ENCODE results near the gene BLM. TPM values are rescaled to one million over a fixed set of nuclear protein-coding genes. Genes with fewer than 3 reads are reported as not detected.

Gene BLM
- total and polyA plus RNA-seq, 2 of the 13 experiments (the other 11 are each of a cell fraction or from before 2014, with no cell fraction given): 5.1 to 11.8 TPM

DNA sequence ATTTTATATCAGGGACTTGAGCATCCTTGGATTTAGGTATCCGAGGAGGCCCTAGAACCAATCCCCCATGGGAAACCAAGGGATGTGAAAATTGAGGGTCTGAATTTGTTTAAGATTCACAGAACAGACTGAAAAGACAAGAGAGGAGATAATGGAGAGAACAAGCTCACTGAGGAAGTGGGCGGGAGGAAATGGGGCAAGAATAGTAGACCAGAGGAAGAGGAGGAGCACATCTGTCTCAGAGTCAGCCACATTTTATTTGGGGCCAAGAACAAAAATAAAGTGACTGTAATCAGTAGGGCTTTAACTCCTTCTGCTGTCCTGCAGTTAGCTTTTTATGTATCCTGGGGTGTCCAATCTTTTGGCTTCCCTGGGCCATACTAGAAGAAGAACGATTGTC, 63.8 kb downstream of the BLM start:
- Histone ChIP-seq H3K9ac (ENCODE audit: insufficient read depth, low read depth, low read length) (no peak overlapping the region), H3K27me3 (ENCODE audit: control insufficient read depth in 1 of 2, insufficient read depth in 2 of 2, low read length in 2 of 2) (no peaks in the 10 kb centered on the region), H2AFZ (ENCODE audit: low read length) (no peak overlapping the region), H3K9me3 (ENCODE audit: low read length) (no peaks in the 10 kb centered on the region), H4K20me1 (ENCODE audit: insufficient read depth, low read length) (no peaks in the 10 kb centered on the region), H3K4me1 (ENCODE audit: insufficient read depth, low read length) (no peaks in the 10 kb centered on the region), H3K36me3 (replicated peaks in 1 of 2; ENCODE audit: control insufficient read depth in 1 of 2, insufficient read depth in 2 of 2, low read length in 2 of 2) (no peaks in the 10 kb centered on the region), H3K27ac (ENCODE audit: extremely low read length, insufficient read depth, low read length) (no peak overlapping the region), H3K4me3 (replicated peaks in 1 of 3; ENCODE audit: insufficient read depth in 1 of 3, low read depth in 2 of 3, low read length in 3 of 3) (no peak overlapping the region), H3K79me2 (ENCODE audit: insufficient read depth, low read length) (no peaks in the 10 kb centered on the region), H3K4me2 (ENCODE audit: low read depth, low read length) (no peak overlapping the region)
- in situ Hi-C loops (cut with HindIII; ENCODE audit: extremely low pct_ligation_motif_present, low pct_unique_long_range_greater_than_20kb): no loop called here
- 91% methylated on average over 3 of the region's 3 CpGs for WGBS (ENCODE audit: low lambda C conversion rate)
- POLR2A ChIA-PET: no interaction called here
- CTCF ChIA-PET (ENCODE audit: low intra/inter-chr PET ratio, low total read pairs): no interaction called here
- FAIRE-seq: no peak
- TF ChIP-seq ZNF331 (CRISPR knock-in tag; IDR thresholded peaks at IDR 0.05): no peak
- no TSS peak for BruUV-seq (replicated peaks)
- intact Hi-C loops (cut with micrococcal nuclease; ENCODE audit: unreplicated experiment): no loop called here
- ATAC-seq: no peak
- no peak for DNase-seq (ENCODE audit: low spot score)

DNA sequence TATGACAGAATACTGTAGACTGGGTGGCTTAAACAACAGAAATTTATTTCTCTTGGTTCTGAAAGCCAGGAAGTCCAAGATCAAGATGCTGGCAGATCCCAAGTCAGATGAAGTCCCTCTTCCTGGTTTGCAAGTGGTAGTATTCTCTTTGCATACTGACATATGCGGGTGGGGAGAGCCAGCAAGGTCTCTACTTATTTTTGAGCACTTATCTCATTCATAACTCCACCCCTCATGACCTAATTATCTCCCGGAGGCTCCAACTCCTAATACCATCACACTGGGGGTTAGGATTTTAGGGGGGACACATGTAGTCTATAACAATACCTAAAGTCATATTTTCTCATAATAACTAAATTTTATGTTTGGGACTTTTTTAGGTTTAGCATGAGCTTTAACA, 65.3 kb downstream of the BLM start:
- H3K4me3 ChIP-seq (replicated peaks in 1 of 3; ENCODE audit: insufficient read depth in 1 of 3, low read depth in 2 of 3, low read length in 3 of 3): no peak overlapping the region
- 93% methylated on average over 2 of the region's 2 CpGs for WGBS (ENCODE audit: low lambda C conversion rate)
- TF ChIP-seq MAFK (conservative IDR thresholded peaks at IDR 0.05 in 1 of 2, IDR thresholded peaks at IDR 0.05 in 1 of 2; ENCODE audit: low read length in 2 of 2) (no peak), HOXA3 (CRISPR knock-in tag; IDR thresholded peaks at IDR 0.05) (no peak), BRCA1 (CRISPR knock-in tag; IDR thresholded peaks at IDR 0.05) (no peak), KAT2B (IDR thresholded peaks at IDR 0.05; ENCODE audit: borderline replicate concordance, low read depth, low read length) (no peak), RFX5 (IDR thresholded peaks at IDR 0.05; ENCODE audit: low read depth, low read length) (no peak)
- TF ChIP-seq, protein P1, sequence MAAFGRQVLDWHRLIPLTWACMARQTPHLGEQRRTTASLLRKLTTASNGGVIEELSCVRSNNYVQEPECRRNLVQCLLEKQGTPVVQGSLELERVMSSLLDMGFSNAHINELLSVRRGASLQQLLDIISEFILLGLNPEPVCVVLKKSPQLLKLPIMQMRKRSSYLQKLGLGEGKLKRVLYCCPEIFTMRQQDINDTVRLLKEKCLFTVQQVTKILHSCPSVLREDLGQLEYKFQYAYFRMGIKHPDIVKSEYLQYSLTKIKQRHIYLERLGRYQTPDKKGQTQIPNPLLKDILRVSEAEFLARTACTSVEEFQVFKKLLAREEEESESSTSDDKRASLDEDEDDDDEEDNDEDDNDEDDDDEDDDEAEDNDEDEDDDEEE (CRISPR knock-in tag; IDR thresholded peaks at IDR 0.05): no peak
- TF ChIP-seq, protein P2, sequence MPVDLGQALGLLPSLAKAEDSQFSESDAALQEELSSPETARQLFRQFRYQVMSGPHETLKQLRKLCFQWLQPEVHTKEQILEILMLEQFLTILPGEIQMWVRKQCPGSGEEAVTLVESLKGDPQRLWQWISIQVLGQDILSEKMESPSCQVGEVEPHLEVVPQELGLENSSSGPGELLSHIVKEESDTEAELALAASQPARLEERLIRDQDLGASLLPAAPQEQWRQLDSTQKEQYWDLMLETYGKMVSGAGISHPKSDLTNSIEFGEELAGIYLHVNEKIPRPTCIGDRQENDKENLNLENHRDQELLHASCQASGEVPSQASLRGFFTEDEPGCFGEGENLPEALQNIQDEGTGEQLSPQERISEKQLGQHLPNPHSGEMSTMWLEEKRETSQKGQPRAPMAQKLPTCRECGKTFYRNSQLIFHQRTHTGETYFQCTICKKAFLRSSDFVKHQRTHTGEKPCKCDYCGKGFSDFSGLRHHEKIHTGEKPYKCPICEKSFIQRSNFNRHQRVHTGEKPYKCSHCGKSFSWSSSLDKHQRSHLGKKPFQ (CRISPR knock-in tag; IDR thresholded peaks at IDR 0.05; ENCODE audit: insufficient replicate concordance): no peak
- TF ChIP-seq, protein P3, sequence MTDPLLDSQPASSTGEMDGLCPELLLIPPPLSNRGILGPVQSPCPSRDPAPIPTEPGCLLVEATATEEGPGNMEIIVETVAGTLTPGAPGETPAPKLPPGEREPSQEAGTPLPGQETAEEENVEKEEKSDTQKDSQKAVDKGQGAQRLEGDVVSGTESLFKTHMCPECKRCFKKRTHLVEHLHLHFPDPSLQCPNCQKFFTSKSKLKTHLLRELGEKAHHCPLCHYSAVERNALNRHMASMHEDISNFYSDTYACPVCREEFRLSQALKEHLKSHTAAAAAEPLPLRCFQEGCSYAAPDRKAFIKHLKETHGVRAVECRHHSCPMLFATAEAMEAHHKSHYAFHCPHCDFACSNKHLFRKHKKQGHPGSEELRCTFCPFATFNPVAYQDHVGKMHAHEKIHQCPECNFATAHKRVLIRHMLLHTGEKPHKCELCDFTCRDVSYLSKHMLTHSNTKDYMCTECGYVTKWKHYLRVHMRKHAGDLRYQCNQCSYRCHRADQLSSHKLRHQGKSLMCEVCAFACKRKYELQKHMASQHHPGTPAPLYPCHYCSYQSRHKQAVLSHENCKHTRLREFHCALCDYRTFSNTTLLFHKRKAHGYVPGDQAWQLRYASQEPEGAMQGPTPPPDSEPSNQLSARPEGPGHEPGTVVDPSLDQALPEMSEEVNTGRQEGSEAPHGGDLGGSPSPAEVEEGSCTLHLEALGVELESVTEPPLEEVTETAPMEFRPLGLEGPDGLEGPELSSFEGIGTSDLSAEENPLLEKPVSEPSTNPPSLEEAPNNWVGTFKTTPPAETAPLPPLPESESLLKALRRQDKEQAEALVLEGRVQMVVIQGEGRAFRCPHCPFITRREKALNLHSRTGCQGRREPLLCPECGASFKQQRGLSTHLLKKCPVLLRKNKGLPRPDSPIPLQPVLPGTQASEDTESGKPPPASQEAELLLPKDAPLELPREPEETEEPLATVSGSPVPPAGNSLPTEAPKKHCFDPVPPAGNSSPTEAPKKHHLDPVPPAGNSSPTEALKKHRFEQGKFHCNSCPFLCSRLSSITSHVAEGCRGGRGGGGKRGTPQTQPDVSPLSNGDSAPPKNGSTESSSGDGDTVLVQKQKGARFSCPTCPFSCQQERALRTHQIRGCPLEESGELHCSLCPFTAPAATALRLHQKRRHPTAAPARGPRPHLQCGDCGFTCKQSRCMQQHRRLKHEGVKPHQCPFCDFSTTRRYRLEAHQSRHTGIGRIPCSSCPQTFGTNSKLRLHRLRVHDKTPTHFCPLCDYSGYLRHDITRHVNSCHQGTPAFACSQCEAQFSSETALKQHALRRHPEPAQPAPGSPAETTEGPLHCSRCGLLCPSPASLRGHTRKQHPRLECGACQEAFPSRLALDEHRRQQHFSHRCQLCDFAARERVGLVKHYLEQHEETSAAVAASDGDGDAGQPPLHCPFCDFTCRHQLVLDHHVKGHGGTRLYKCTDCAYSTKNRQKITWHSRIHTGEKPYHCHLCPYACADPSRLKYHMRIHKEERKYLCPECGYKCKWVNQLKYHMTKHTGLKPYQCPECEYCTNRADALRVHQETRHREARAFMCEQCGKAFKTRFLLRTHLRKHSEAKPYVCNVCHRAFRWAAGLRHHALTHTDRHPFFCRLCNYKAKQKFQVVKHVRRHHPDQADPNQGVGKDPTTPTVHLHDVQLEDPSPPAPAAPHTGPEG (CRISPR knock-in tag; IDR thresholded peaks at IDR 0.05): no peak
- no peak overlapping the region for H3K9ac ChIP-seq (ENCODE audit: insufficient read depth, low read depth, low read length)
- no peak overlapping the region for H3K27ac ChIP-seq (ENCODE audit: extremely low read length, insufficient read depth, low read length)
- BruUV-seq (replicated peaks): no TSS peak
- ATAC-seq (no peak), FAIRE-seq (no peak), DNase-seq (ENCODE audit: low spot score) (no peak)
- no peaks in the 10 kb centered on the region for H3K36me3 ChIP-seq (replicated peaks in 1 of 2; ENCODE audit: control insufficient read depth in 1 of 2, insufficient read depth in 2 of 2, low read length in 2 of 2)
- H3K9me3 ChIP-seq (ENCODE audit: low read length): no peaks in the 10 kb centered on the region
- no peak overlapping the region for H2AFZ ChIP-seq (ENCODE audit: low read length)
- H3K4me1 ChIP-seq (ENCODE audit: insufficient read depth, low read length): no peaks in the 10 kb centered on the region
- no peaks in the 10 kb centered on the region for H3K79me2 ChIP-seq (ENCODE audit: insufficient read depth, low read length)
- POLR2A ChIA-PET: no interaction called here
- no peak overlapping the region for H3K4me2 ChIP-seq (ENCODE audit: low read depth, low read length)
- CTCF ChIA-PET (ENCODE audit: low intra/inter-chr PET ratio, low total read pairs): no interaction called here
- no peaks in the 10 kb centered on the region for H3K27me3 ChIP-seq (ENCODE audit: control insufficient read depth in 1 of 2, insufficient read depth in 2 of 2, low read length in 2 of 2)
- H4K20me1 ChIP-seq (ENCODE audit: insufficient read depth, low read length): no peaks in the 10 kb centered on the region
- intact Hi-C loops (cut with micrococcal nuclease; ENCODE audit: unreplicated experiment) (no loop called here), in situ Hi-C loops (cut with HindIII; ENCODE audit: extremely low pct_ligation_motif_present, low pct_unique_long_range_greater_than_20kb) (no loop called here)

Measured in HepG2 (cell line).